ENCODE results near the gene MRPL18.

Gene MRPL18

DNA sequence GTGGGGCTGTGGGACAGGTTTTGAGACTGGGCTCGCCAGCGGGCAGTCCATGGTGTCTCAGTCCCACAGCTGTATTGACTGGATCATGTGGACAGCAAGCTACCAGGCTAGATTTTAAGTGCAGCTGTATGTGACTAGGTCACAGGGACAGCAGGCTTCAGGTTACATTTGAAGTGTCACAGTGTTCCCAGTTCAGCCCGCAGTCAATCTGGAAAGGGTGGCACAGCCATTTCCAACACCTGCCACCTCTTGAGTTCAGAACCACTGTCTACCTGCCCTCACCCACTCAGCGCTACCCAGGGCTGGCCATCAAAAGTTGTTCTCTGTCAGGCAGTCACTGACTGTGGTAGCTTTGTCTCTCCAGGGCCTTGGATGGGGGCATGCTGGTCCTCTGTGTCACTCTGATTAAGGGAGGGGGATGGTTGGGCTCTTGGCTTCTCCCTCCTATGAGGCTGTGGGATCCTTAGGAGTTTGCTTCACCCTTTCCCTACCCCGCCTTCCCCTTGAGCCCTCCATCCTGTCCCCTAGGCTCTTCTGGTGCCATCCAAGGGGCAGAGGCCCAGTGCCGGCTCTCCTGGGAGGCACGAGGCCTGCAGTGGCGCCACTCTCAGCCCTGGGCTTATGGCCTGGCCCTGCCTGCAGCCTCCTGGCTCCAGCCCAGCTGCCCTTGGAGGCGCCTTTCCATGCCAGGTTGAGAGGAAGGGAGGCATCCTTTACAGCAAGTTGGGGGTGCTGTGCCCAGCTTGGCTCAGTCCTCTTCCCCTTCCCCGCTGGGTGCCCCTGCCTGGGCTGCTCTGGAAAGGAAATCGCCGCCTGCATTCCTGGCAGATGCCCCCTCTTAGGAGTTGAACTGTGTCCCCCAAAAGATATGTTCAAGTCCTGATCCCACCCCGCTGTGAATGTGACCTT lies 54.7 kb downstream of the MRPL18 start:
- DNase-seq (ENCODE audit: low read depth), result no peak

Measured in activated T-cell treated with anti-CD3 and anti-CD28 coated beads for 48 hours (primary cell).